HG03520 (cell line): ENCODE results near the gene SPECC1.
"Not testable (repeated sequence)": the region's sequence is repeated elsewhere in the genome, so short reads cannot be mapped to it uniquely, and the experiment has no call there.

Source experiments
- ATAC-seq: cut with Tn5 transposase; IDR thresholded peaks from one replicate; pipeline ENCODE4 v1.9.1; 2021; ENCODE audit warnings: mild to moderate bottlenecking, moderate library complexity; ENCODE audit not compliant: unreplicated experiment

Gene SPECC1

GRCh38 chr17:20009052-20009301 lies 182 bp upstream of the SPECC1 start:
- ATAC-seq: no peak

- no peak for ATAC-seq
Measured at GRCh38 chr17:20010099-20010863, 1.1 kb downstream of the SPECC1 start.

GRCh38 chr17:20010936-20011335 lies 1.8 kb downstream of the SPECC1 start:
- ATAC-seq: no peak

- no peak for ATAC-seq
Measured at GRCh38 chr17:20012017-20012536, 2.9 kb downstream of the SPECC1 start.

GRCh38 chr17:20016475-20016992 lies 7.4 kb downstream of the SPECC1 start:
- ATAC-seq: not testable (repeated sequence)

GRCh38 chr17:20022701-20023100 lies 13.5 kb downstream of the SPECC1 start:
- ATAC-seq: no peak

- ATAC-seq: no peak
Measured at GRCh38 chr17:20026960-20027359, 17.8 kb downstream of the SPECC1 start.

- no peak for ATAC-seq
Measured at GRCh38 chr17:20028443-20028842, 19.3 kb downstream of the SPECC1 start.

GRCh38 chr17:20032636-20033035 lies 23.5 kb downstream of the SPECC1 start:
- no peak for ATAC-seq

GRCh38 chr17:20033415-20033814 lies 24.3 kb downstream of the SPECC1 start:
- ATAC-seq: no peak

- ATAC-seq: no peak
Measured at GRCh38 chr17:20035501-20035900, 26.3 kb downstream of the SPECC1 start.

GRCh38 chr17:20037286-20037685 lies 28.1 kb downstream of the SPECC1 start:
- ATAC-seq: not testable (repeated sequence)

GRCh38 chr17:20039037-20039436 lies 29.9 kb downstream of the SPECC1 start:
- no peak for ATAC-seq

- ATAC-seq: no peak
Measured at GRCh38 chr17:20040216-20040615, 31.1 kb downstream of the SPECC1 start.

GRCh38 chr17:20043021-20043420 lies 33.9 kb downstream of the SPECC1 start:
- ATAC-seq: no peak

GRCh38 chr17:20045476-20045875 lies 36.3 kb downstream of the SPECC1 start:
- no peak for ATAC-seq

- no peak for ATAC-seq
Measured at GRCh38 chr17:20046629-20047028, 37.5 kb downstream of the SPECC1 start.

- ATAC-seq: no peak
Measured at GRCh38 chr17:20051624-20052023, 42.5 kb downstream of the SPECC1 start.

GRCh38 chr17:20053361-20053964 lies 44.3 kb downstream of the SPECC1 start:
- no peak for ATAC-seq

- ATAC-seq: peak; percentile 57
Measured at GRCh38 chr17:20059728-20060188, 50.6 kb downstream of the SPECC1 start.

- ATAC-seq: peak; percentile 32
Measured at GRCh38 chr17:20063665-20064648, 54.8 kb downstream of the SPECC1 start.
